ENCODE data around the gene CDH4. TPM values are rescaled to one million over a fixed set of nuclear protein-coding genes. Genes with fewer than 3 reads are reported as not detected.

The CDH4 gene
- total RNA-seq, 6 donors from 2014 or later, result 0.20 to 1.0 (median 0.40) TPM; not detected in 1

GRCh38 chr20:61807471-61808160 lies 555.6 kb downstream of the CDH4 start:
- ATAC-seq (ENCODE audit: low FRiP score in 2 of 2) (no peak), DNase-seq (peak in 1 of 2 donors; percentile 54)
- TF ChIP-seq CTCF (IDR thresholded peaks at IDR 0.05) (no peak), POLR2AphosphoS5 (IDR thresholded peaks at IDR 0.05) (no peak), EP300 (IDR thresholded peaks at IDR 0.05) (no peak)
- Histone ChIP-seq H3K4me3 (no peak overlapping the region), H3K9me3 (no peaks in the 10 kb centered on the region), H3K27me3 (no peaks in the 10 kb centered on the region), H3K27ac (no peak overlapping the region), H3K36me3 (no peaks in the 10 kb centered on the region), H3K4me1 (peaks cover 0 to 6% (median 2%) of the 10 kb centered on the region in 4 donors)
- WGBS, 2 donors, result 73 to 75% methylated on average over 17 to 22 of the region's 22 CpGs

GRCh38 chr20:61808447-61808846 lies 556.4 kb downstream of the CDH4 start:
- no peak overlapping the region for H3K27ac ChIP-seq
- H3K4me1 ChIP-seq, result peaks cover 0 to 5% (median 2%) of the 10 kb centered on the region in 4 donors
- H3K4me3 ChIP-seq, result no peak overlapping the region
- DNase-seq, result no peak
- ATAC-seq (ENCODE audit: low FRiP score in 2 of 2), result no peak
- H3K9me3 ChIP-seq, result no peaks in the 10 kb centered on the region
- WGBS, 2 donors, result 44 to 49% methylated on average over 13 of the region's 13 CpGs
- H3K36me3 ChIP-seq, result no peaks in the 10 kb centered on the region
- TF ChIP-seq POLR2A (IDR thresholded peaks at IDR 0.05) (no peak), CTCF (IDR thresholded peaks at IDR 0.05) (no peak), POLR2AphosphoS5 (IDR thresholded peaks at IDR 0.05) (no peak), EP300 (IDR thresholded peaks at IDR 0.05) (no peak)
- no peaks in the 10 kb centered on the region for H3K27me3 ChIP-seq

GRCh38 chr20:61809006-61809770 lies 557.1 kb downstream of the CDH4 start:
- 86 to 87% methylated on average over 25 of the region's 25 CpGs for WGBS, 2 donors
- DNase-seq (no peak), ATAC-seq (ENCODE audit: low FRiP score in 2 of 2) (no peak)
- TF ChIP-seq EP300 (IDR thresholded peaks at IDR 0.05) (no peak), POLR2AphosphoS5 (IDR thresholded peaks at IDR 0.05) (no peak), CTCF (IDR thresholded peaks at IDR 0.05) (no peak), POLR2A (IDR thresholded peaks at IDR 0.05) (no peak)
- no peaks in the 10 kb centered on the region for H3K9me3 ChIP-seq
- no peak overlapping the region for H3K27ac ChIP-seq
- H3K4me3 ChIP-seq, result no peak overlapping the region
- no peaks in the 10 kb centered on the region for H3K36me3 ChIP-seq
- H3K27me3 ChIP-seq, result no peaks in the 10 kb centered on the region
- peaks cover 0 to 5% (median 0%) of the 10 kb centered on the region in 4 donors for H3K4me1 ChIP-seq

- Histone ChIP-seq H3K4me1 (peaks cover 0 to 5% (median 0%) of the 10 kb centered on the region in 4 donors), H3K27ac (no peak overlapping the region), H3K36me3 (no peaks in the 10 kb centered on the region), H3K9me3 (no peaks in the 10 kb centered on the region), H3K4me3 (no peak overlapping the region), H3K27me3 (no peaks in the 10 kb centered on the region)
- WGBS, 2 donors, result 86 to 87% methylated on average over 13 to 21 of the region's 22 CpGs
- no peak for ATAC-seq (ENCODE audit: low FRiP score in 2 of 2)
- no peak for TF ChIP-seq EP300 (IDR thresholded peaks at IDR 0.05)
- no peak for TF ChIP-seq POLR2A (IDR thresholded peaks at IDR 0.05)
- no peak for TF ChIP-seq CTCF (IDR thresholded peaks at IDR 0.05)
- no peak for TF ChIP-seq POLR2AphosphoS5 (IDR thresholded peaks at IDR 0.05)
- DNase-seq, result peak in 1 of 2 donors; percentile 71
Measured at GRCh38 chr20:61810066-61810737, 558.1 kb downstream of the CDH4 start.

Data from upper lobe of left lung (tissue), 6 donors.